Neuronal stem cell (in vitro differentiated cells): ENCODE results near the gene GSTM3.

ENCODE experiments used
- DNase-seq: peaks from one replicate; pipeline ENCODE4 v3.0.0-alpha.2; 2013; ENCODE audit warnings: low spot score
- H2AFZ ChIP-seq: one replicate; pipeline ENCODE4 v1.6.1; 2013; ENCODE audit warnings: mild to moderate bottlenecking, low read length, inconsistent platforms
- H2AK5ac ChIP-seq: 2 replicates; pipeline ENCODE4 v1.6.1; 2013; ENCODE audit warnings: low read depth, mild to moderate bottlenecking, inconsistent platforms, low read length, moderate library complexity, mixed read lengths
- H2BK120ac ChIP-seq: 2 replicates; pipeline ENCODE4 v1.6.1; 2013; ENCODE audit warnings: low read depth, mild to moderate bottlenecking, inconsistent platforms, low read length, moderate library complexity, mixed read lengths
- H2BK12ac ChIP-seq: one replicate; pipeline ENCODE4 v1.6.1; 2013; ENCODE audit warnings: low read length, inconsistent platforms
- H2BK15ac ChIP-seq: 2 replicates; pipeline ENCODE4 v1.6.1; 2013; ENCODE audit warnings: mild to moderate bottlenecking, low read length, inconsistent platforms, mixed read lengths
- H2BK5ac ChIP-seq: one replicate; pipeline ENCODE4 v1.6.1; 2013; ENCODE audit warnings: inconsistent platforms, mild to moderate bottlenecking, low read length, moderate library complexity
- H3K14ac ChIP-seq: one replicate; pipeline ENCODE4 v1.6.1; 2013; ENCODE audit warnings: low read length, inconsistent platforms
- H3K18ac ChIP-seq: 2 replicates; pipeline ENCODE4 v1.6.1; 2013; ENCODE audit warnings: low read length, inconsistent platforms
- H3K23ac ChIP-seq: 2 replicates; pipeline ENCODE4 v1.6.1; 2013; ENCODE audit warnings: low read depth, mild to moderate bottlenecking, mixed read lengths, low read length, inconsistent platforms; ENCODE audit not compliant: poor library complexity
- H3K27ac ChIP-seq: replicated peaks from 3 replicates; pipeline ENCODE4 v1.5.1; 2013; ENCODE audit warnings: low read length, inconsistent platforms
- H3K27me3 ChIP-seq, 3 experiments: 2 replicates each; pipeline ENCODE4 v1.6.1; 2013; ENCODE audit warnings: low read length in 3 of 3, mild to moderate bottlenecking in 2 of 3, inconsistent platforms in 1 of 3, low read depth in 1 of 3, mixed read lengths in 1 of 3, moderate library complexity in 1 of 3; ENCODE audit not compliant: control insufficient read depth in 3 of 3, insufficient read depth in 3 of 3
- H3K36me3 ChIP-seq, 2 donors: replicated peaks in 1 of 2; 2 replicates each; pipeline ENCODE4 v1.6.1; 2013; ENCODE audit warnings: low read length in 2 of 2; ENCODE audit not compliant: control insufficient read depth in 2 of 2, insufficient read depth in 2 of 2
- H3K4ac ChIP-seq: 2 replicates; pipeline ENCODE4 v1.6.1; 2013; ENCODE audit warnings: inconsistent platforms, mild to moderate bottlenecking, low read length, moderate library complexity
- H3K4me1 ChIP-seq, 2 donors: 1 replicate in 1 of 2; 2 replicates in 1 of 2; pipeline ENCODE4 v1.6.1; 2013; ENCODE audit warnings: low read length in 2 of 2, low read depth in 1 of 2; ENCODE audit not compliant: control insufficient read depth in 2 of 2, insufficient read depth in 1 of 2
- H3K4me2 ChIP-seq: one replicate; pipeline ENCODE4 v1.6.1; 2013; ENCODE audit warnings: mild to moderate bottlenecking, low read length, inconsistent platforms; ENCODE audit not compliant: insufficient read depth, poor library complexity, severe bottlenecking
- H3K4me3 ChIP-seq, 2 donors: 2 replicates each; pipeline ENCODE4 v1.5.1; 2013; ENCODE audit warnings: low read length in 2 of 2, mild to moderate bottlenecking in 2 of 2, inconsistent platforms in 1 of 2, moderate library complexity in 1 of 2
- H3K79me1 ChIP-seq: one replicate; pipeline ENCODE4 v1.6.1; 2013; ENCODE audit warnings: low read depth, mild to moderate bottlenecking, inconsistent platforms, low read length, moderate library complexity
- H3K9ac ChIP-seq: one replicate; pipeline ENCODE4 v1.6.1; 2013; ENCODE audit warnings: mild to moderate bottlenecking, low read depth, low read length, inconsistent platforms; ENCODE audit not compliant: poor library complexity
- H3K9me3 ChIP-seq, 2 donors: replicated peaks in 1 of 2; 2 replicates each; pipeline versions ENCODE3 to v1.6.1; 2013; ENCODE audit warnings: low read length in 2 of 2, mild to moderate bottlenecking in 2 of 2, inconsistent platforms in 1 of 2, low read depth in 1 of 2, mixed read lengths in 1 of 2, moderate library complexity in 1 of 2; ENCODE audit not compliant: control insufficient read depth in 2 of 2, insufficient read depth in 1 of 2
- H4K8ac ChIP-seq: one replicate; pipeline ENCODE4 v1.6.1; 2013; ENCODE audit warnings: low read depth, mild to moderate bottlenecking, inconsistent platforms, low read length, moderate library complexity
- H4K91ac ChIP-seq: one replicate; pipeline ENCODE4 v1.6.1; 2013; ENCODE audit warnings: low read length, low read depth, mild to moderate bottlenecking, inconsistent platforms; ENCODE audit not compliant: poor library complexity
- WGBS, 2 donors: extraction: QIAGEN DNeasy Blood & Tissue Kit; methylation state at CpG; one replicate each; pipeline ENCODE4 v1.1.7; 2013; ENCODE audit warnings: missing lambda C conversion rate in 2 of 2, mixed read lengths in 1 of 2; ENCODE audit not compliant: insufficient read length in 2 of 2, insufficient replicate concordance in 1 of 2; ENCODE audit errors: extremely low coverage in 2 of 2; 5-methylcytosine and 5-hydroxymethylcytosine counted together

Gene GSTM3

GRCh38 chr1:109721042-109721441, 19.8 kb downstream of the GSTM3 start:
- no CpG with 5 or more reads among the region's 5 CpGs for WGBS, 2 donors
- Histone ChIP-seq H3K36me3 (no peaks in the 10 kb centered on the region), H4K8ac (no peak overlapping the region), H3K4me3 (no peak overlapping the region), H3K4ac (no peak overlapping the region), H2AK5ac (no peak overlapping the region), H3K9me3 (peaks cover 0 to 4% of the 10 kb centered on the region in 2 donors), H3K14ac (no peak overlapping the region), H3K79me1 (no peaks in the 10 kb centered on the region), H3K27ac (no peak overlapping the region), H3K18ac (no peak overlapping the region), H3K9ac (no peak overlapping the region), H3K4me1 (no peaks in the 10 kb centered on the region), H2BK5ac (no peak overlapping the region), H4K91ac (no peak overlapping the region), H3K27me3 (peaks cover 0 to 19% (median 0%) of the 10 kb centered on the region in 3 experiments), H3K4me2 (no peak overlapping the region), H3K23ac (no peak overlapping the region), H2BK15ac (no peak overlapping the region), H2AFZ (no peak overlapping the region), H2BK12ac (no peak overlapping the region), H2BK120ac (no peak overlapping the region)
- DNase-seq: no peak

GRCh38 chr1:109719337-109719837, 21.5 kb downstream of the GSTM3 start:
- Histone ChIP-seq H3K4me3 (no peak overlapping the region), H3K27ac (no peak overlapping the region), H3K27me3 (peaks cover 0 to 19% (median 0%) of the 10 kb centered on the region in 3 experiments), H2AK5ac (no peak overlapping the region), H2BK15ac (no peak overlapping the region), H3K36me3 (no peaks in the 10 kb centered on the region), H3K4ac (no peak overlapping the region), H2AFZ (no peak overlapping the region), H3K9ac (no peak overlapping the region), H2BK120ac (no peak overlapping the region), H3K14ac (no peak overlapping the region), H2BK5ac (no peak overlapping the region), H3K79me1 (no peaks in the 10 kb centered on the region), H3K23ac (no peak overlapping the region), H3K4me1 (no peaks in the 10 kb centered on the region), H3K9me3 (no peaks in the 10 kb centered on the region), H4K91ac (no peak overlapping the region), H3K4me2 (no peak overlapping the region), H3K18ac (no peak overlapping the region), H2BK12ac (no peak overlapping the region), H4K8ac (no peak overlapping the region)
- DNase-seq: no peak
- WGBS, 2 donors: no CpG with 5 or more reads among the region's 5 CpGs

DNA sequence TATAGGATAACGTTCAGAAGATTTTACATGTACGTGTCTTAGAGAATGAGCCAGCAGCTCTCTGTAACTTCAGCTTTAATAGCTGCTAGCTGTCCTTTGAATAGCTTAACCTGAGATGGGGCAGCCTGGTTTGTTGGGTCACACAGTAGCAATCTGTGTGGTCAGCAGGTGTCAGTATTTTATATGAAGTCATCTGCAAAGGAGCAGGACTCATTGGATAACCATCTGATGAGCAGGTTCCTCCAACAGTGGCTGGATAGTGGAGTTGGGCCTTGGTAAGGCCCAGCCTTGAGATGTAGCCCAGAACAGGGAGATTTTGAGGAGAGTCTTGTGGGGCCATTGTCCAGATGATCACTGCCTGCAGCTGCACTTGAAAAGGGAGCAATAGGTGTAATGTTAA, 22.3 kb downstream of the GSTM3 start:
- no peak overlapping the region for H2BK12ac ChIP-seq
- no peak overlapping the region for H2BK5ac ChIP-seq
- no peaks in the 10 kb centered on the region for H3K4me1 ChIP-seq
- H3K9me3 ChIP-seq: no peaks in the 10 kb centered on the region
- peaks cover 0 to 20% (median 0%) of the 10 kb centered on the region in 3 experiments for H3K27me3 ChIP-seq
- no peaks in the 10 kb centered on the region for H3K36me3 ChIP-seq
- no peak overlapping the region for H2AFZ ChIP-seq
- H4K8ac ChIP-seq: no peak overlapping the region
- H3K14ac ChIP-seq: no peak overlapping the region
- H2BK15ac ChIP-seq: no peak overlapping the region
- H3K27ac ChIP-seq: no peak overlapping the region
- no peak overlapping the region for H3K23ac ChIP-seq
- no CpG with 5 or more reads among the region's 2 CpGs for WGBS, 2 donors
- H2AK5ac ChIP-seq: no peak overlapping the region
- no peak overlapping the region for H3K18ac ChIP-seq
- no peak overlapping the region for H3K4ac ChIP-seq
- H2BK120ac ChIP-seq: no peak overlapping the region
- H3K79me1 ChIP-seq: no peaks in the 10 kb centered on the region
- H3K4me2 ChIP-seq: no peak overlapping the region
- DNase-seq: no peak
- H4K91ac ChIP-seq: no peak overlapping the region
- H3K4me3 ChIP-seq: no peak overlapping the region
- H3K9ac ChIP-seq: no peak overlapping the region

GRCh38 chr1:109717729-109718128, 23.1 kb downstream of the GSTM3 start:
- Histone ChIP-seq H3K9me3 (no peaks in the 10 kb centered on the region), H3K27ac (no peak overlapping the region), H3K27me3 (peaks cover 0 to 20% (median 0%) of the 10 kb centered on the region in 3 experiments), H3K23ac (no peak overlapping the region), H4K8ac (no peak overlapping the region), H4K91ac (no peak overlapping the region), H3K4me2 (no peak overlapping the region), H2AFZ (no peak overlapping the region), H3K4me3 (no peak overlapping the region), H3K9ac (peak overlapping the region; percentile 26), H3K4ac (no peak overlapping the region), H3K79me1 (no peaks in the 10 kb centered on the region), H2BK15ac (no peak overlapping the region), H2BK120ac (no peak overlapping the region), H3K4me1 (no peaks in the 10 kb centered on the region), H2BK5ac (no peak overlapping the region), H3K18ac (no peak overlapping the region), H3K36me3 (no peaks in the 10 kb centered on the region), H2AK5ac (no peak overlapping the region), H2BK12ac (no peak overlapping the region), H3K14ac (no peak overlapping the region)
- DNase-seq: no peak
- WGBS, 2 donors: no CpG with 5 or more reads among the region's 5 CpGs
